Astrocyte (in vitro differentiated cells and primary cell): ENCODE data around the gene KDM1B. TPM values are rescaled to one million over a fixed set of nuclear protein-coding genes. Genes with fewer than 3 reads are reported as not detected.
"Not testable (repeated sequence)": the region's sequence is repeated elsewhere in the genome, so short reads cannot be mapped to it uniquely, and the experiment has no call there.

Source experiments
- DNase-seq: peaks from one replicate; pipeline ENCODE4 v3.0.0-alpha.2; 2010; ENCODE audit warnings: low read depth
- FAIRE-seq: peaks from 2 replicates; lab custom pipeline; 2011; peaks lifted over from hg19 to GRCh38; lab: Jason Lieb, UNC
- H2AFZ ChIP-seq: 2 replicates; pipeline ENCODE4 v1.6.0; 2012; ENCODE audit warnings: low read depth, low read length, inconsistent platforms
- H3K27ac ChIP-seq: 2 replicates; pipeline ENCODE4 v1.5.1; 2011; ENCODE audit warnings: low read depth, low read length, inconsistent platforms
- H3K27me3 ChIP-seq: 2 replicates; pipeline ENCODE4 v1.6.0; 2011; ENCODE audit warnings: low read length, inconsistent platforms; ENCODE audit not compliant: insufficient read depth
- H3K36me3 ChIP-seq: 2 replicates; pipeline ENCODE4 v1.5.1; 2011; ENCODE audit warnings: low read length, inconsistent platforms; ENCODE audit not compliant: insufficient read depth
- H3K4me1 ChIP-seq: 2 replicates; pipeline ENCODE4 v1.5.1; 2011; ENCODE audit warnings: low read length, inconsistent platforms; ENCODE audit not compliant: insufficient read depth
- H3K4me2 ChIP-seq: 2 replicates; pipeline ENCODE4 v1.6.0; 2012; ENCODE audit warnings: low read length, inconsistent platforms
- H3K4me3 ChIP-seq: 2 replicates; pipeline ENCODE4 v1.5.1; 2011; ENCODE audit warnings: low read depth, mild to moderate bottlenecking, low read length, inconsistent platforms; ENCODE audit not compliant: insufficient read depth
- H3K79me2 ChIP-seq: 2 replicates; pipeline ENCODE4 v1.6.0; 2012; ENCODE audit warnings: mild to moderate bottlenecking, low read length, inconsistent platforms; ENCODE audit not compliant: insufficient read depth
- H3K9ac ChIP-seq: 2 replicates; pipeline ENCODE4 v1.6.0; 2012; ENCODE audit warnings: mild to moderate bottlenecking, low read length, inconsistent platforms
- H3K9me3 ChIP-seq: 2 replicates; pipeline ENCODE4 v1.5.1; 2012; ENCODE audit warnings: low read depth, mild to moderate bottlenecking, low read length, inconsistent platforms; ENCODE audit not compliant: insufficient read depth
- H4K20me1 ChIP-seq: 2 replicates; pipeline ENCODE4 v1.6.0; 2012; ENCODE audit warnings: low read length, inconsistent platforms; ENCODE audit not compliant: insufficient read depth
- H3K27ac Mint-ChIP-seq: one replicate; pipeline ENCODE4 v1.8.0; 2021; ENCODE audit warnings: mild to moderate bottlenecking, mixed read lengths; ENCODE audit not compliant: unreplicated experiment
- H3K27me3 Mint-ChIP-seq: one replicate; pipeline ENCODE4 v1.8.0; 2021; ENCODE audit warnings: low read depth, mixed read lengths; ENCODE audit not compliant: unreplicated experiment
- H3K36me3 Mint-ChIP-seq: one replicate; pipeline ENCODE4 v1.8.0; 2021; ENCODE audit warnings: low read depth, mixed read lengths; ENCODE audit not compliant: unreplicated experiment
- H3K4me1 Mint-ChIP-seq: one replicate; pipeline ENCODE4 v1.8.0; 2021; ENCODE audit warnings: low read depth, mixed read lengths; ENCODE audit not compliant: unreplicated experiment
- H3K4me3 Mint-ChIP-seq: one replicate; pipeline ENCODE4 v1.8.0; 2021; ENCODE audit warnings: mild to moderate bottlenecking, moderate library complexity, mixed read lengths; ENCODE audit not compliant: unreplicated experiment
- H3K9me3 Mint-ChIP-seq: one replicate; pipeline ENCODE4 v1.8.0; 2021; ENCODE audit warnings: mild to moderate bottlenecking, mixed read lengths; ENCODE audit not compliant: unreplicated experiment
- EZH2 ChIP-seq: IDR thresholded peaks from 2 replicates; pipeline ENCODE4 v1.6.1; 2012; ENCODE audit warnings: mild to moderate bottlenecking, low read length, inconsistent platforms; ENCODE audit not compliant: insufficient read depth
- total RNA-seq: library from RNA; stranded (reverse); gene quantifications from 2 replicates; pipeline ENCODE4 v1.2.1, GENCODE V29; 2021
- TF ChIP-seq, protein P1 (sequence below): IDR thresholded peaks from 2 replicates; pipeline ENCODE4 v1.5.1; 2011; ENCODE audit warnings: low read depth, mild to moderate bottlenecking, inconsistent platforms, low read length, moderate library complexity; ENCODE audit not compliant: insufficient read depth

The KDM1B gene
- total RNA-seq, 1 donor from 2014 or later = 16.5 TPM

DNA sequence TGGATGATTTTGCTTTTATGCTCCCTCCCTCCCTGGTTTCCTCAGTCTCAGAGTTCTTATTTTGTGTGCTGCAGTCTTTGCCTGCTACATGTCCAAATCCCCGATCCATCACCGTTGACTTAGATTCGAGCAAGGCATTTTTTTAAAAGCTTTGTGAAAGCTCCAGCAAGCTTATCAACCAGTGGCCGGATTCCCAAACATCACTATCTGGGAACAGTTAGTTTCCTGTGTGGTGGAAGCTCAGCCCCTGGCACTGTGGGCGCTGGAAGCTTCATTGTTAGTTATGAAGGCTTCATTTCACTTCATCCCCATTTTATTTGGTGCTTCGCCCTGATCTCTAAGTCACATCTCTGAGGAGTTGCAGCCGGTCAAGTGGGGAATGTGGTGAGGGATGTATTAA lies 64.4 kb downstream of the KDM1B start:
- Mint-ChIP-seq H3K4me3 (no peak overlapping the region), H3K4me1 (peaks cover 25% of the 10 kb centered on the region), H3K27me3 (no peaks in the 10 kb centered on the region), H3K9me3 (peaks cover 3% of the 10 kb centered on the region), H3K36me3 (peaks cover 22% of the 10 kb centered on the region), H3K27ac (peak overlapping the region; percentile 67)
- H3K27me3 ChIP-seq = no peaks in the 10 kb centered on the region
- H3K9ac ChIP-seq = no peak overlapping the region
- H4K20me1 ChIP-seq = no peaks in the 10 kb centered on the region
- peak; percentile 23 for DNase-seq
- peaks cover 14% of the 10 kb centered on the region for H3K4me1 ChIP-seq
- no peak overlapping the region for H2AFZ ChIP-seq
- no peaks in the 10 kb centered on the region for H3K79me2 ChIP-seq
- no peak overlapping the region for H3K4me3 ChIP-seq
- no peak for TF ChIP-seq EZH2
- TF ChIP-seq, protein P1, sequence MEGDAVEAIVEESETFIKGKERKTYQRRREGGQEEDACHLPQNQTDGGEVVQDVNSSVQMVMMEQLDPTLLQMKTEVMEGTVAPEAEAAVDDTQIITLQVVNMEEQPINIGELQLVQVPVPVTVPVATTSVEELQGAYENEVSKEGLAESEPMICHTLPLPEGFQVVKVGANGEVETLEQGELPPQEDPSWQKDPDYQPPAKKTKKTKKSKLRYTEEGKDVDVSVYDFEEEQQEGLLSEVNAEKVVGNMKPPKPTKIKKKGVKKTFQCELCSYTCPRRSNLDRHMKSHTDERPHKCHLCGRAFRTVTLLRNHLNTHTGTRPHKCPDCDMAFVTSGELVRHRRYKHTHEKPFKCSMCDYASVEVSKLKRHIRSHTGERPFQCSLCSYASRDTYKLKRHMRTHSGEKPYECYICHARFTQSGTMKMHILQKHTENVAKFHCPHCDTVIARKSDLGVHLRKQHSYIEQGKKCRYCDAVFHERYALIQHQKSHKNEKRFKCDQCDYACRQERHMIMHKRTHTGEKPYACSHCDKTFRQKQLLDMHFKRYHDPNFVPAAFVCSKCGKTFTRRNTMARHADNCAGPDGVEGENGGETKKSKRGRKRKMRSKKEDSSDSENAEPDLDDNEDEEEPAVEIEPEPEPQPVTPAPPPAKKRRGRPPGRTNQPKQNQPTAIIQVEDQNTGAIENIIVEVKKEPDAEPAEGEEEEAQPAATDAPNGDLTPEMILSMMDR = no peak
- H3K9me3 ChIP-seq = no peaks in the 10 kb centered on the region
- peaks cover 10% of the 10 kb centered on the region for H3K36me3 ChIP-seq
- H3K4me2 ChIP-seq = no peak overlapping the region
- no peak overlapping the region for H3K27ac ChIP-seq
- no peak for FAIRE-seq

DNA sequence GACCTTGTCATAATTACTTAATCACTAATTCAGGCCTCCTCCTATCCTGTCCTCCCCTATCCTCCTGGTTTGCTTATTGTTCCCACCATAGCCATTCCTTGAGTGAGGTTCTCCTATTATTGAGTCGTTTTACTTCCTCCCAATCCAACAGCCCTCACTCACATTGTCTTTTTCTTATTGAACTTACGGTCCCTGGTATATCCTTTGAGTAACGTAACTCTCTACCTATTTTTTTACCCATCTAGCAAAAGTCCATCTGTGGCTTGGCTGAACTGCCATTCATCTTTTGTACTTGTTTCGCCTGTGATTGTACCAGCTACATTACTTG lies 66.0 kb downstream of the KDM1B start:
- Histone ChIP-seq H4K20me1 (peaks cover under 1% of the 10 kb centered on the region), H3K4me2 (no peak overlapping the region), H3K79me2 (no peaks in the 10 kb centered on the region), H2AFZ (no peak overlapping the region), H3K9me3 (no peaks in the 10 kb centered on the region), H3K27ac (no peak overlapping the region), H3K27me3 (no peaks in the 10 kb centered on the region), H3K36me3 (peaks cover 22% of the 10 kb centered on the region), H3K9ac (no peak overlapping the region), H3K4me3 (no peak overlapping the region), H3K4me1 (peaks cover 11% of the 10 kb centered on the region)
- H3K4me1 Mint-ChIP-seq = peaks cover 29% of the 10 kb centered on the region
- peaks cover 19% of the 10 kb centered on the region for H3K36me3 Mint-ChIP-seq
- H3K4me3 Mint-ChIP-seq = no peak overlapping the region
- TF ChIP-seq EZH2 = no peak
- TF ChIP-seq, protein P1 = no peak
- FAIRE-seq (no peak), DNase-seq (no peak)
- no peaks in the 10 kb centered on the region for H3K27me3 Mint-ChIP-seq
- peak overlapping the region; percentile 37 for H3K27ac Mint-ChIP-seq
- H3K9me3 Mint-ChIP-seq = peaks cover 3% of the 10 kb centered on the region

DNA sequence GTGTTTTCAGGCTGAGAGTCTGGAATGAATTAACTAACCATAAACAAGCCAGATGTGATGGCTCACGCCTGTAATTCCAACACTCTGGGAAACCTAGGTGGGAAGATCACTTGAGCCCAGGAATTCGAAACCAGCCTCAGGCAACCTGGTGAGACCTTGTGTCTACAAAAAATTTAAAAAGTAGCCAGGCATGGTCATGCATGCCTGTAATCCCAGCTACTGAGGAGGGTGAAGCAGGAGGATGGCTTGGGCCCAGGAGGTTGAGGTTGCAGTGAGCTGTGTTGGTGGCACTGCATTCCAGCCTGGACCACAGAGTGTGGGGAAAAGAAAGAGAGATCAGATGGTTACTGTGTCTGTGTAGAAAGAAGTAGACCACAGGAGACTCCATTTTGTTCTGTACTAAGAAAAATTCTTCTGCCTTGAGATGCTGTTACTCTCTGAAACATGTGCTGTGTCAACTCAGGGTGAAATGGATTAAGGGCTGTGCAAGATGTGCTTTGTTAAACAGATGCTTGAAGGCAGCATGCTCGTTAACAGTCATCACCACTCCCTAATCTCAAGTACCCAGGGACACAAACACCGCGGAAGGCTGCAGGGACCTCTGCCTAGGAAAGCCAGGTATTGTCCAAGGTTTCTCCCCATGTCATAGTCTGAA lies 71.4 kb downstream of the KDM1B start:
- H4K20me1 ChIP-seq, H3K79me2 ChIP-seq, H3K4me1 ChIP-seq, H3K4me3 Mint-ChIP-seq, H3K27me3 Mint-ChIP-seq, H3K9ac ChIP-seq, H3K27me3 ChIP-seq, H3K4me2 ChIP-seq, H3K9me3 ChIP-seq, H3K4me3 ChIP-seq, H2AFZ ChIP-seq: not testable (repeated sequence)
- Histone ChIP-seq H3K36me3 (peaks cover 29% of the 10 kb centered on the region), H3K27ac (peak overlapping the region; percentile 16)
- Mint-ChIP-seq H3K4me1 (peaks cover 28% of the 10 kb centered on the region), H3K9me3 (peaks cover 22% of the 10 kb centered on the region), H3K36me3 (peaks cover 45% of the 10 kb centered on the region), H3K27ac (peak overlapping the region; percentile 87)
- peak; percentile 58 for FAIRE-seq
- peak; percentile 89 for DNase-seq

DNA sequence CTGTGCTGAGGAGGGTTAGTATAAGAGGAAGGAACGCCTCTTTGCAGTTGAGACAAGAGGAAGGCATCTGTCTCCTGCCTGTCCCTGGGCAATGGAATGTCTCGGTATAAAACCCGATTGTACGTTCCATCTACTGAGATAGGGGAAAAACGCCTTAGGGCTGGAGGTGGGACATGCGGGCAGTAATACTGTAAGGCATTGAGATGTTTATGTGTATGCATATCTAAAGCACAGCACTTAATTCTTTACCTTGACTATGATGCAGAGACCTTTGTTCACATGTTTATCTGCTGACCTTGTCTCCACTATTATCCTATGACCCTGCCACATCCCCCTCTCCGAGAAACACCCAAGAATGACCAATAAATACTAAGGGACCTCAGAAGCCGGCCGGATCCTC lies 71.9 kb downstream of the KDM1B start:
- not testable (repeated sequence) for FAIRE-seq, H3K27me3 ChIP-seq, H4K20me1 ChIP-seq, H3K4me3 Mint-ChIP-seq, H2AFZ ChIP-seq, H3K4me2 ChIP-seq, H3K9ac ChIP-seq, H3K4me3 ChIP-seq, H3K27me3 Mint-ChIP-seq, H3K9me3 ChIP-seq, H3K4me1 ChIP-seq, DNase-seq, H3K27ac ChIP-seq
- Histone ChIP-seq H3K79me2 (peaks cover 11% of the 10 kb centered on the region), H3K36me3 (peaks cover 29% of the 10 kb centered on the region)
- Mint-ChIP-seq H3K36me3 (peaks cover 49% of the 10 kb centered on the region), H3K27ac (peak overlapping the region; percentile 87), H3K9me3 (peaks cover 28% of the 10 kb centered on the region), H3K4me1 (peaks cover 26% of the 10 kb centered on the region)

DNA sequence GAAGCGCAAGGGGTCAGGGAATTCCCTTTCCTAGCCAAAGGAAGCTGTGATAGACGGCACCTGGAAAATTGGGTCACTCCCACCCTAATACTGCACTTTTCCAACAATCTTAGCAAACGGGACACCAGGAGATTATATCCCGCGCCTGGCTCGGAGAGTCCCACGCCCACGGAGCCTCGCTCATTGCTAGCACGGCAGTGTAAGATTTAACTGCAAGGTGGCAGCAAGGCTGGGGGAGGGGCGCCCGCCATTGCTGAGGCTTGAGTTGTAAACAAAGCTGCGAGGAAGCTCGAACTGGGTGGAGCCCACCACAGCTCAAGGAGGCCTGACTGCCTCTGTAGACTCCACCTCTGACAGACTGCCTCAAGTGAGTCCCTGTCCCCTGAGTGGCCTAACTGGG lies 73.4 kb downstream of the KDM1B start:
- Histone ChIP-seq H3K79me2 (peaks cover 15% of the 10 kb centered on the region), H3K36me3 (peaks cover 24% of the 10 kb centered on the region)
- Mint-ChIP-seq H3K4me1 (peaks cover 18% of the 10 kb centered on the region), H3K9me3 (peaks cover 37% of the 10 kb centered on the region), H3K36me3 (peaks cover 59% of the 10 kb centered on the region)
- not testable (repeated sequence) for H3K4me1 ChIP-seq, H3K27ac ChIP-seq, H4K20me1 ChIP-seq, H3K9me3 ChIP-seq, H3K4me3 Mint-ChIP-seq, FAIRE-seq, H3K4me2 ChIP-seq, H3K4me3 ChIP-seq, DNase-seq, H3K27me3 ChIP-seq, H2AFZ ChIP-seq, H3K9ac ChIP-seq, H3K27ac Mint-ChIP-seq, H3K27me3 Mint-ChIP-seq
